ENCODE results near the gene ELMOD3. TPM values are rescaled to one million over a fixed set of nuclear protein-coding genes. Genes with fewer than 3 reads are reported as not detected.

The ELMOD3 gene
- total RNA-seq, 1 experiment from 2014 or later, result 16.2 TPM

DNA sequence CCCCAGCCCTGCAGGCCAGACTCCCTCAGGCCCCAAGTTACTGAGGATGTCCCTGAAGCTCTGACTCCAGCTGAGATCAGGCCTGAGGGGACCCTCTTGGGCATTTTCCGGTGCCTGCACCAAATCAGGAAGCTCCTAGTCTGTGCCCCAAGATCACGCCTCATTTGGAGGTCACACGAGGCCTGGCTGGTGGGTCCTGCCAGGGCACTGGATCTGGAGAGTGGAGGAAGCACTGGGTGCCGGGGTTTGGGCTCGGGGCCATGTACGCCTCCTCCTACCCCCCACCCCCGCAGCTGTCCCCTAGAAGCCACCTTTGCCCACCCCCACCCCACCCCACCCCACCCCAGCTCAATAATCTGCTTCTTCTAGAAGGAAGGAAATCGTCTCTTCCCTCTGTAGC is 80.1 kb downstream of the ELMOD3 start:
- peak overlapping the region; percentile 89 for H3K27ac Mint-ChIP-seq (ENCODE audit: low read depth, unreplicated experiment)
- DNase-seq (ENCODE audit: unreplicated experiment), result no peak
- ChIA-PET CTCF (interaction anchor here (1.4 kb wide), 1 partner anchor 116 kb away, joined by 7 read pairs; no protein-coding TSS in a partner anchor), POLR2A (interaction anchor here (0.6 to 16.8 kb wide), 13 partner anchors 12 to 161 kb away, joined by 3 to 287 read pairs (median 7); partner anchors contain the start of genes MAT2A, RNF181, SH2D6 and VAMP8)
- H3K4me1 Mint-ChIP-seq (ENCODE audit: insufficient read depth, unreplicated experiment), result peaks cover 31% of the 10 kb centered on the region
- TF ChIP-seq, protein P1, sequence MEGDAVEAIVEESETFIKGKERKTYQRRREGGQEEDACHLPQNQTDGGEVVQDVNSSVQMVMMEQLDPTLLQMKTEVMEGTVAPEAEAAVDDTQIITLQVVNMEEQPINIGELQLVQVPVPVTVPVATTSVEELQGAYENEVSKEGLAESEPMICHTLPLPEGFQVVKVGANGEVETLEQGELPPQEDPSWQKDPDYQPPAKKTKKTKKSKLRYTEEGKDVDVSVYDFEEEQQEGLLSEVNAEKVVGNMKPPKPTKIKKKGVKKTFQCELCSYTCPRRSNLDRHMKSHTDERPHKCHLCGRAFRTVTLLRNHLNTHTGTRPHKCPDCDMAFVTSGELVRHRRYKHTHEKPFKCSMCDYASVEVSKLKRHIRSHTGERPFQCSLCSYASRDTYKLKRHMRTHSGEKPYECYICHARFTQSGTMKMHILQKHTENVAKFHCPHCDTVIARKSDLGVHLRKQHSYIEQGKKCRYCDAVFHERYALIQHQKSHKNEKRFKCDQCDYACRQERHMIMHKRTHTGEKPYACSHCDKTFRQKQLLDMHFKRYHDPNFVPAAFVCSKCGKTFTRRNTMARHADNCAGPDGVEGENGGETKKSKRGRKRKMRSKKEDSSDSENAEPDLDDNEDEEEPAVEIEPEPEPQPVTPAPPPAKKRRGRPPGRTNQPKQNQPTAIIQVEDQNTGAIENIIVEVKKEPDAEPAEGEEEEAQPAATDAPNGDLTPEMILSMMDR (IDR thresholded peaks at IDR 0.05; ENCODE audit: unreplicated experiment), result no peak
- no peaks in the 10 kb centered on the region for H3K36me3 Mint-ChIP-seq (ENCODE audit: insufficient read depth, unreplicated experiment)
- H3K27me3 Mint-ChIP-seq (ENCODE audit: insufficient read depth, unreplicated experiment), result no peaks in the 10 kb centered on the region
- intact Hi-C loops (cut with micrococcal nuclease), result no loop called here
- H3K9me3 Mint-ChIP-seq (ENCODE audit: unreplicated experiment), result no peaks in the 10 kb centered on the region
- H3K4me3 Mint-ChIP-seq (ENCODE audit: unreplicated experiment), result no peak overlapping the region
- BruUV-seq (replicated peaks), result no TSS peak

DNA sequence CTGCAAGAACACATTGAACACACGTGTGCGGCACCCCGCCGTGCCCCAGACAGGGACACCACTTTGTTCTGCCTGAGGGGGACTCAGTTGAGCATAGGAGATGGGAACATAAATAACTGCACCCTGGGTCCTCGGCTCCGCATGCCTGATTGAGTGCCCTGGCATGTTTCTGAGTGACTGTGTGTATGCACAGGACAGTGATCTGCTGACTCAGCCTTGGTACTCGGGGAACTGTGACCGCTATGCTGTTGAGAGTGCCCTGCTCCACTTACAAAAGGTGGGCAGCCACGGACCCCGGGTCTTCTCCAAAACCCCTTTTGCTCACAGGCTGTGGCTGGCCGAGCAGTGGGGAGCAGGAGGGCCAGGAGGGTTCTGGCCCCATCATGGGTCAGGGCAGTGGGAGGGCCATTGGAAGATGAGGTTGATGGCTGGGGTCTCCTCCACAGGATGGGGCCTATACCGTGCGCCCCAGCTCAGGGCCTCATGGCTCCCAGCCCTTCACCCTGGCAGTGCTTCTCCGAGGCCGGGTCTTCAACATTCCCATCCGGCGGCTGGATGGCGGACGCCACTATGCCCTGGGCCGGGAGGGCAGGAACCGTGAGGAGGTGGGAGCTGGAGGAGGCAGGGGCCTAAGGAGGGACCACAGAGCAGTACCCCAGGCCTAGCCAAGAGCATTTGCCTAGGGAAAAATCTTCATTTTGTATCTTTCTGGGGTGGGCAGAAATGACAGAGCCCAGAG is 80.8 kb downstream of the ELMOD3 start:
- CTCF ChIA-PET, result interaction anchor here (0.7 to 1.4 kb wide), 2 partner anchors 80 to 103 kb away, joined by 3 to 5 read pairs; partner anchors contain the start of gene MAT2A
- Mint-ChIP-seq H3K4me3 (ENCODE audit: unreplicated experiment) (no peak overlapping the region), H3K4me1 (ENCODE audit: insufficient read depth, unreplicated experiment) (peaks cover 31% of the 10 kb centered on the region), H3K27ac (ENCODE audit: low read depth, unreplicated experiment) (no peak overlapping the region), H3K9me3 (ENCODE audit: unreplicated experiment) (no peaks in the 10 kb centered on the region), H3K36me3 (ENCODE audit: insufficient read depth, unreplicated experiment) (no peaks in the 10 kb centered on the region), H3K27me3 (ENCODE audit: insufficient read depth, unreplicated experiment) (no peaks in the 10 kb centered on the region)
- POLR2A ChIA-PET, result interaction anchor here (0.6 to 16.8 kb wide), 6 partner anchors 12 to 160 kb away, joined by 3 to 287 read pairs (median 4); partner anchors contain the start of genes MAT2A, RNF181 and VAMP8
- no TSS peak for BruUV-seq (replicated peaks)
- TF ChIP-seq, protein P1 (IDR thresholded peaks at IDR 0.05; ENCODE audit: unreplicated experiment), result no peak
- intact Hi-C loops (cut with micrococcal nuclease), result no loop called here
- no peak for DNase-seq (ENCODE audit: unreplicated experiment)

DNA sequence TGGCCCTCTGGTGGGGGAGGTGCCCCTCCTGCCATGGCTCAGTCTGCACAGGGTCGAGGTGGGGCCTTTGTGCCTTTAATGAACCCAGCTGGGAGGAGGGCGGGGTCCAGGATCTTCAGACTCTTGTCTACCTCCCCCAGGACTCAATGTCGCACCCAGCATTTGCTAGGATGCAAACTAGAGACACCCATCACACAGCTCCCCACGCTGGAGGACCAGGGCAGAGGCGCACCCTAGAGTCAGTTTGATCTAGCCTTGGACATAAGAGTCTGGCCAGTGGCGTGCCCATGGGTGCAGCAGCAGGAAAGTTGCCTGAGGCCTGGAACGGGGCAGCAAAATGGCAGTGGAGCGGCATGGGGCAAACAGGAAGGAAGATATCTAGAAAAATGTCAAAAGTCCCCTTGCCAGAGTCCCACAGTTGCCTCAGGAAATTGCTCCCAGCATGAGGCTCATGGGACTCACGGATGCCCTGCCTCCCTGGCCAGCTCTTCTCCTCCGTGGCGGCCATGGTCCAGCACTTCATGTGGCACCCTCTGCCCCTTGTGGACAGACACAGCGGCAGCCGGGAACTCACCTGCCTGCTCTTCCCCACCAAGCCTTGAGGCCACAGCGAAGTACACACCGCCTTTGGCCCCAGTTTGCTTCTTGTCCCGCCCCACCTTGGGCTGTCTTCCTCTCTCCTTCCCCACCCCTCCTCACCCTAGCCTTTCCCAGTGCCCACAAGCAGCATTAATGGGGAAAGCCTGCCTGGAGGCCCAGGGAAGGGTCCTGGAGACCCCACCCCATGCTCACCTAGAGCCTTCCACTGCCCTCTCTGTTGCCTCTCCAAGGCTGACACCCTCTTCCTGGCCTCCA is 81.6 kb downstream of the ELMOD3 start:
- H3K4me1 Mint-ChIP-seq (ENCODE audit: insufficient read depth, unreplicated experiment), result peaks cover 31% of the 10 kb centered on the region
- no peaks in the 10 kb centered on the region for H3K9me3 Mint-ChIP-seq (ENCODE audit: unreplicated experiment)
- CTCF ChIA-PET, result interaction anchor here (0.7 to 1.4 kb wide), 3 partner anchors 66 to 103 kb away, joined by 3 to 5 read pairs (median 3); partner anchors contain the start of gene MAT2A
- POLR2A ChIA-PET, result interaction anchor here (0.6 to 16.8 kb wide), 12 partner anchors 11 to 359 kb away, joined by 3 to 287 read pairs (median 10); partner anchors contain the start of genes MAT2A, RNF181 and SH2D6
- no peak for DNase-seq (ENCODE audit: unreplicated experiment)
- H3K27me3 Mint-ChIP-seq (ENCODE audit: insufficient read depth, unreplicated experiment), result no peaks in the 10 kb centered on the region
- no peaks in the 10 kb centered on the region for H3K36me3 Mint-ChIP-seq (ENCODE audit: insufficient read depth, unreplicated experiment)
- intact Hi-C loops (cut with micrococcal nuclease), result no loop called here
- no peak overlapping the region for H3K4me3 Mint-ChIP-seq (ENCODE audit: unreplicated experiment)
- H3K27ac Mint-ChIP-seq (ENCODE audit: low read depth, unreplicated experiment), result peak overlapping the region; percentile 77
- BruUV-seq (replicated peaks), result no TSS peak
- TF ChIP-seq, protein P1 (IDR thresholded peaks at IDR 0.05; ENCODE audit: unreplicated experiment), result no peak

Measured in MCF 10A (cell line).